Naive thymus-derived CD4-positive, alpha-beta T cell (primary cell): ENCODE results near the gene NTRK3. TPM values are rescaled to one million over a fixed set of nuclear protein-coding genes. Genes with fewer than 3 reads are reported as not detected.

Experiments
- ATAC-seq: fragments of 150-1000 bp; cut with Tn5 transposase; 2 replicates; pipeline ENCODE4 v1.10.0; 2021; ENCODE audit warnings: mild to moderate bottlenecking, moderate library complexity
- CTCF ChIA-PET: fragments of 350-600 bp; sonication (Branson Sonifier 250); formaldehyde crosslinking; loops from one replicate; lab custom pipeline; 2021; ENCODE audit warnings: antibody characterized with exemption; lab: Charles Lee
- POLR2A ChIA-PET: fragments of 350-600 bp; sonication (Branson Sonifier 250); formaldehyde crosslinking; loops from one replicate; lab custom pipeline; 2021; ENCODE audit warnings: antibody characterized with exemption, inconsistent platforms; lab: Charles Lee
- DNase-seq, 9 donors: peaks; one replicate each; pipeline versions ENCODE4 v3.0.0 to v3.0.0-alpha.2; 2020 to 2022; ENCODE audit warnings: mixed read lengths in 1 of 9
- H3K27ac ChIP-seq: one replicate; pipeline ENCODE4 v1.7.0; 2013; ENCODE audit warnings: mild to moderate bottlenecking, low read depth, low read length, moderate library complexity
- H3K27me3 ChIP-seq, 2 donors: one replicate each; pipeline ENCODE4 v1.7.0; 2013; ENCODE audit warnings: low read length in 2 of 2, mild to moderate bottlenecking in 2 of 2, moderate library complexity in 2 of 2; ENCODE audit not compliant: control insufficient read depth in 2 of 2, insufficient read depth in 2 of 2
- H3K36me3 ChIP-seq, 3 experiments: 1 replicate in 2 of 3; 2 replicates in 1 of 3; pipeline ENCODE4 v1.7.0; 2013; ENCODE audit warnings: low read length in 3 of 3, mild to moderate bottlenecking in 3 of 3, moderate library complexity in 1 of 3; ENCODE audit not compliant: insufficient read depth in 3 of 3, control insufficient read depth in 2 of 3
- H3K4me1 ChIP-seq, 2 donors: one replicate each; pipeline ENCODE4 v1.7.0; 2013; ENCODE audit warnings: low read length in 2 of 2, mild to moderate bottlenecking in 2 of 2, moderate library complexity in 1 of 2; ENCODE audit not compliant: control insufficient read depth in 2 of 2, insufficient read depth in 2 of 2
- H3K4me3 ChIP-seq: 2 replicates; pipeline ENCODE4 v1.7.0; 2013; ENCODE audit warnings: mild to moderate bottlenecking, low read length
- H3K9me3 ChIP-seq, 3 experiments: 1 replicate in 2 of 3; 2 replicates in 1 of 3; pipeline ENCODE4 v1.7.0; 2013; ENCODE audit warnings: low read length in 3 of 3; ENCODE audit not compliant: control insufficient read depth in 2 of 3
- H3K27ac Mint-ChIP-seq, 9 donors: one replicate each; pipeline ENCODE4 v1.8.0; 2020 to 2022; ENCODE audit warnings: mixed read lengths in 9 of 9, mild to moderate bottlenecking in 8 of 9, moderate library complexity in 5 of 9, inconsistent platforms in 2 of 9
- H3K27me3 Mint-ChIP-seq, 5 donors: one replicate each; pipeline ENCODE4 v1.8.0; 2021 to 2022; ENCODE audit warnings: mixed read lengths in 5 of 5, mild to moderate bottlenecking in 1 of 5
- H3K36me3 Mint-ChIP-seq, 5 donors: one replicate each; pipeline ENCODE4 v1.8.0; 2020 to 2022; ENCODE audit warnings: mixed read lengths in 5 of 5, mild to moderate bottlenecking in 3 of 5, inconsistent platforms in 1 of 5
- H3K4me1 Mint-ChIP-seq, 7 donors: one replicate each; pipeline ENCODE4 v1.8.0; 2020 to 2022; ENCODE audit warnings: mixed read lengths in 7 of 7, mild to moderate bottlenecking in 3 of 7, inconsistent platforms in 1 of 7
- H3K4me3 Mint-ChIP-seq, 10 donors: one replicate each; pipeline ENCODE4 v1.8.0; 2020 to 2022; ENCODE audit warnings: mild to moderate bottlenecking in 10 of 10, mixed read lengths in 10 of 10, moderate library complexity in 6 of 10, inconsistent platforms in 2 of 10
- H3K9me3 Mint-ChIP-seq, 11 donors: one replicate each; pipeline ENCODE4 v1.8.0; 2020 to 2022; ENCODE audit warnings: mixed read lengths in 11 of 11, mild to moderate bottlenecking in 4 of 11, inconsistent platforms in 1 of 11, moderate library complexity in 1 of 11
- intact Hi-C, 2 donors: fragments of 100-400 bp; cut with micrococcal nuclease; formaldehyde crosslinking; loops; one replicate each; pipeline ENCODE4 v1.15.1; 2023
- polyA plus RNA-seq, 2 donors: library from polyadenylated mRNA; unstranded; fragments of 300-500 nt; fragmentation: Illumina TruSeq; gene quantifications; one replicate each; pipeline ENCODE4 v1.2.3, GENCODE V29; 2021
- total RNA-seq, 6 experiments: library from RNA in 5 of 6; stranded (reverse) in 5 of 6; gene quantifications; 1 replicate in 5 of 6; 2 replicates in 1 of 6; pipeline ENCODE4 v1.2.3 and lab custom pipeline; 2021 to 2026

Gene NTRK3
- total and polyA plus RNA-seq, 7 experiments from 2014 or later, result 0.05 to 0.78 TPM; not detected in 5

GRCh38 chr15:88225461-88225860, 31.1 kb downstream of the NTRK3 start:
- ChIA-PET CTCF (no interaction called here), POLR2A (no interaction called here)
- intact Hi-C loops, result no loop called here
- H3K36me3 Mint-ChIP-seq, result no peaks in the 10 kb centered on the region
- Histone ChIP-seq H3K4me3 (no peak overlapping the region), H3K4me1 (no peaks in the 10 kb centered on the region), H3K27me3 (no peaks in the 10 kb centered on the region), H3K27ac (no peak overlapping the region), H3K9me3 (no peaks in the 10 kb centered on the region), H3K36me3 (no peaks in the 10 kb centered on the region)
- no peak for DNase-seq
- peaks cover 0 to 3% (median 0%) of the 10 kb centered on the region in 11 donors for H3K9me3 Mint-ChIP-seq
- no peak for ATAC-seq
- no peak overlapping the region for H3K4me3 Mint-ChIP-seq
- no peaks in the 10 kb centered on the region for H3K4me1 Mint-ChIP-seq
- peaks cover 3 to 24% (median 21%) of the 10 kb centered on the region in 5 donors for H3K27me3 Mint-ChIP-seq
- H3K27ac Mint-ChIP-seq, result no peak overlapping the region

GRCh38 chr15:88223084-88223483, 33.5 kb downstream of the NTRK3 start:
- ChIA-PET CTCF (no interaction called here), POLR2A (no interaction called here)
- DNase-seq (no peak), ATAC-seq (no peak)
- H3K9me3 Mint-ChIP-seq, result peaks cover 0 to 2% (median 0%) of the 10 kb centered on the region in 11 donors
- no peaks in the 10 kb centered on the region for H3K9me3 ChIP-seq
- no peak overlapping the region for H3K27ac ChIP-seq
- no peaks in the 10 kb centered on the region for H3K4me1 ChIP-seq
- H3K36me3 ChIP-seq, result no peaks in the 10 kb centered on the region
- H3K4me3 ChIP-seq, result no peak overlapping the region
- H3K27me3 ChIP-seq, result no peaks in the 10 kb centered on the region
- no peak overlapping the region for H3K4me3 Mint-ChIP-seq
- no peaks in the 10 kb centered on the region for H3K36me3 Mint-ChIP-seq
- no peaks in the 10 kb centered on the region for H3K4me1 Mint-ChIP-seq
- intact Hi-C loops, result no loop called here
- H3K27ac Mint-ChIP-seq, result no peak overlapping the region
- peaks cover 3 to 18% (median 12%) of the 10 kb centered on the region in 5 donors for H3K27me3 Mint-ChIP-seq

GRCh38 chr15:88221836-88222235, 34.7 kb downstream of the NTRK3 start:
- ChIA-PET POLR2A (no interaction called here), CTCF (interaction anchor here (1.1 kb wide), 1 partner anchor 17 kb away, joined by 3 read pairs; no protein-coding TSS in a partner anchor)
- Histone ChIP-seq H3K27ac (no peak overlapping the region), H3K36me3 (no peaks in the 10 kb centered on the region), H3K4me1 (no peaks in the 10 kb centered on the region), H3K27me3 (no peaks in the 10 kb centered on the region), H3K9me3 (no peaks in the 10 kb centered on the region), H3K4me3 (no peak overlapping the region)
- peaks cover 3 to 11% (median 8%) of the 10 kb centered on the region in 5 donors for H3K27me3 Mint-ChIP-seq
- H3K4me3 Mint-ChIP-seq, result no peak overlapping the region
- H3K4me1 Mint-ChIP-seq, result no peaks in the 10 kb centered on the region
- intact Hi-C loops, result no loop called here
- H3K27ac Mint-ChIP-seq, result no peak overlapping the region
- DNase-seq (no peak), ATAC-seq (no peak)
- no peaks in the 10 kb centered on the region for H3K36me3 Mint-ChIP-seq
- H3K9me3 Mint-ChIP-seq, result peaks cover 0 to 6% (median 0%) of the 10 kb centered on the region in 11 donors

GRCh38 chr15:88220443-88221335, 35.9 kb downstream of the NTRK3 start:
- no peak overlapping the region for H3K4me3 ChIP-seq
- Mint-ChIP-seq H3K36me3 (no peaks in the 10 kb centered on the region), H3K4me1 (no peaks in the 10 kb centered on the region), H3K9me3 (peaks cover 0 to 6% (median 0%) of the 10 kb centered on the region in 11 donors), H3K27ac (peak overlapping the region in 1 of 9 donors; percentile 25), H3K4me3 (no peak overlapping the region), H3K27me3 (peaks cover 3 to 11% (median 8%) of the 10 kb centered on the region in 5 donors)
- H3K36me3 ChIP-seq, result no peaks in the 10 kb centered on the region
- H3K27ac ChIP-seq, result no peak overlapping the region
- H3K9me3 ChIP-seq, result no peaks in the 10 kb centered on the region
- no peak for ATAC-seq
- intact Hi-C loops, result no loop called here
- no peaks in the 10 kb centered on the region for H3K27me3 ChIP-seq
- DNase-seq, result no peak
- ChIA-PET CTCF (interaction anchor here (1.1 kb wide), 1 partner anchor 18 kb away, joined by 3 read pairs; no protein-coding TSS in a partner anchor), POLR2A (no interaction called here)
- H3K4me1 ChIP-seq, result no peaks in the 10 kb centered on the region

GRCh38 chr15:88219623-88220022, 36.9 kb downstream of the NTRK3 start:
- CTCF ChIA-PET, result interaction anchor here (0.8 kb wide), 1 partner anchor 34 kb away, joined by 3 read pairs; no protein-coding TSS in a partner anchor

GRCh38 chr15:88218557-88219221, 37.9 kb downstream of the NTRK3 start:
- intact Hi-C loops, result no loop called here
- Mint-ChIP-seq H3K27ac (no peak overlapping the region), H3K9me3 (peaks cover 0 to 6% (median 0%) of the 10 kb centered on the region in 11 donors), H3K4me3 (no peak overlapping the region), H3K36me3 (no peaks in the 10 kb centered on the region), H3K27me3 (peaks cover 0 to 7% (median 0%) of the 10 kb centered on the region in 5 donors), H3K4me1 (no peaks in the 10 kb centered on the region)
- no peak overlapping the region for H3K4me3 ChIP-seq
- ATAC-seq, result no peak
- H3K4me1 ChIP-seq, result no peaks in the 10 kb centered on the region
- POLR2A ChIA-PET, result no interaction called here
- no peak for DNase-seq
- H3K36me3 ChIP-seq, result no peaks in the 10 kb centered on the region
- no peak overlapping the region for H3K27ac ChIP-seq
- H3K9me3 ChIP-seq, result no peaks in the 10 kb centered on the region
- CTCF ChIA-PET, result interaction anchor here (0.8 kb wide), 1 partner anchor 33 kb away, joined by 3 read pairs; no protein-coding TSS in a partner anchor
- H3K27me3 ChIP-seq, result no peaks in the 10 kb centered on the region

More at GRCh38 chr15:88219623-88220022, 36.9 kb downstream of the NTRK3 start:
- Mint-ChIP-seq H3K4me3 (no peak overlapping the region), H3K27me3 (peaks cover 0 to 4% (median 0%) of the 10 kb centered on the region in 5 donors), H3K36me3 (no peaks in the 10 kb centered on the region), H3K4me1 (no peaks in the 10 kb centered on the region), H3K27ac (no peak overlapping the region), H3K9me3 (peaks cover 0 to 6% (median 0%) of the 10 kb centered on the region in 11 donors)
- H3K9me3 ChIP-seq, result no peaks in the 10 kb centered on the region
- H3K27me3 ChIP-seq, result no peaks in the 10 kb centered on the region
- POLR2A ChIA-PET, result no interaction called here
- DNase-seq (no peak), ATAC-seq (no peak)
- H3K27ac ChIP-seq, result no peak overlapping the region
- no peak overlapping the region for H3K4me3 ChIP-seq
- no peaks in the 10 kb centered on the region for H3K4me1 ChIP-seq
- H3K36me3 ChIP-seq, result no peaks in the 10 kb centered on the region
- intact Hi-C loops, result no loop called here
